Nephron progenitor cell (in vitro differentiated cells): Measurements from ENCODE around the gene UBE2G2.

Experiments used
- DNase-seq: peaks from one replicate; pipeline ENCODE4 v3.0.0; 2021
- H3K27ac Mint-ChIP-seq: 2 replicates; pipeline ENCODE4 v1.8.0; 2021; ENCODE audit warnings: mild to moderate bottlenecking, moderate library complexity, mixed read lengths
- H3K27me3 Mint-ChIP-seq: 2 replicates; pipeline ENCODE4 v1.8.0; 2021; ENCODE audit warnings: mild to moderate bottlenecking, low read depth, mixed read lengths; ENCODE audit not compliant: poor library complexity
- H3K36me3 Mint-ChIP-seq: 2 replicates; pipeline ENCODE4 v1.8.0; 2021; ENCODE audit warnings: low read depth, mixed read lengths
- H3K4me1 Mint-ChIP-seq: 2 replicates; pipeline ENCODE4 v1.8.0; 2021; ENCODE audit warnings: mixed read lengths
- H3K4me3 Mint-ChIP-seq: 2 replicates; pipeline ENCODE4 v1.8.0; 2021; ENCODE audit warnings: mild to moderate bottlenecking, moderate library complexity, mixed read lengths
- H3K9me3 Mint-ChIP-seq: 2 replicates; pipeline ENCODE4 v1.8.0; 2021; ENCODE audit warnings: mild to moderate bottlenecking, moderate library complexity, mixed read lengths
- CTCF ChIP-seq: fragments of 200-600 bp; sonication (generic); IDR thresholded peaks from 2 replicates; pipeline ENCODE4 v1.5.0; 2021; ENCODE audit warnings: antibody characterized with exemption

UBE2G2 gene

GRCh38 chr21:44805226-44805625, 3.6 kb upstream of the UBE2G2 start:
- Mint-ChIP-seq H3K9me3 (no peaks in the 10 kb centered on the region), H3K36me3 (peaks cover 44% of the 10 kb centered on the region), H3K4me1 (peaks cover 28% of the 10 kb centered on the region), H3K27ac (no peak overlapping the region), H3K27me3 (no peaks in the 10 kb centered on the region), H3K4me3 (no peak overlapping the region)
- DNase-seq: no peak
- no peak for TF ChIP-seq CTCF

- Mint-ChIP-seq H3K4me1 (peaks cover 32% of the 10 kb centered on the region), H3K27me3 (no peaks in the 10 kb centered on the region), H3K36me3 (peaks cover 44% of the 10 kb centered on the region), H3K9me3 (no peaks in the 10 kb centered on the region), H3K27ac (no peak overlapping the region), H3K4me3 (no peak overlapping the region)
- no peak for DNase-seq
- TF ChIP-seq CTCF: no peak
Measured at GRCh38 chr21:44804762-44805161, 3.1 kb upstream of the UBE2G2 start.

- Mint-ChIP-seq H3K36me3 (peaks cover 44% of the 10 kb centered on the region), H3K27ac (peak overlapping the region; percentile 67), H3K27me3 (no peaks in the 10 kb centered on the region), H3K4me1 (peaks cover 39% of the 10 kb centered on the region), H3K4me3 (peak overlapping the region; percentile 91), H3K9me3 (peaks cover under 1% of the 10 kb centered on the region)
- TF ChIP-seq CTCF: no peak
- DNase-seq: no peak
Measured at GRCh38 chr21:44803651-44804050, 2.0 kb upstream of the UBE2G2 start.

GRCh38 chr21:44802396-44803153, 955 bp upstream of the UBE2G2 start:
- TF ChIP-seq CTCF: no peak
- peaks cover 39% of the 10 kb centered on the region for H3K4me1 Mint-ChIP-seq
- DNase-seq: peak; percentile 27
- H3K4me3 Mint-ChIP-seq: peak overlapping the region; percentile 91
- H3K27me3 Mint-ChIP-seq: no peaks in the 10 kb centered on the region
- peaks cover 50% of the 10 kb centered on the region for H3K36me3 Mint-ChIP-seq
- H3K9me3 Mint-ChIP-seq: peaks cover 3% of the 10 kb centered on the region
- peak overlapping the region; percentile 83 for H3K27ac Mint-ChIP-seq

- no peak for TF ChIP-seq CTCF
- peak; percentile 27 for DNase-seq
Measured at GRCh38 chr21:44800971-44801467, 601 bp downstream of the UBE2G2 start.

GRCh38 chr21:44800103-44800502, 1.5 kb downstream of the UBE2G2 start:
- H3K9me3 Mint-ChIP-seq: peaks cover 3% of the 10 kb centered on the region
- no peak for DNase-seq
- H3K27me3 Mint-ChIP-seq: no peaks in the 10 kb centered on the region
- peaks cover 44% of the 10 kb centered on the region for H3K4me1 Mint-ChIP-seq
- TF ChIP-seq CTCF: no peak
- no peak overlapping the region for H3K27ac Mint-ChIP-seq
- peaks cover 49% of the 10 kb centered on the region for H3K36me3 Mint-ChIP-seq
- peak overlapping the region; percentile 99 for H3K4me3 Mint-ChIP-seq

More at GRCh38 chr21:44800971-44801467, 601 bp downstream of the UBE2G2 start:
- Mint-ChIP-seq H3K9me3 (peaks cover 3% of the 10 kb centered on the region), H3K27me3 (no peaks in the 10 kb centered on the region), H3K4me1 (peaks cover 39% of the 10 kb centered on the region), H3K4me3 (peak overlapping the region; percentile 99), H3K27ac (peak overlapping the region; percentile 91), H3K36me3 (peaks cover 49% of the 10 kb centered on the region)
